A549 treated with Mapracorat at 1 μM for 4 hours (cell line): ENCODE measurements around the gene MRPL39. TPM values are rescaled to one million over a fixed set of nuclear protein-coding genes. Genes with fewer than 3 reads are reported as not detected.

Experiments used
- total RNA-seq: library from RNA; stranded (reverse); fragments of 200-300 nt; extraction: Qiagen RNA extraction; gene quantifications from 5 replicates; pipeline ENCODE4 v1.2.3, GENCODE V29; 2022

Gene MRPL39
- total RNA-seq, result 32.7 to 40.5 TPM (median 34.9 TPM) in 5 replicates

DNA sequence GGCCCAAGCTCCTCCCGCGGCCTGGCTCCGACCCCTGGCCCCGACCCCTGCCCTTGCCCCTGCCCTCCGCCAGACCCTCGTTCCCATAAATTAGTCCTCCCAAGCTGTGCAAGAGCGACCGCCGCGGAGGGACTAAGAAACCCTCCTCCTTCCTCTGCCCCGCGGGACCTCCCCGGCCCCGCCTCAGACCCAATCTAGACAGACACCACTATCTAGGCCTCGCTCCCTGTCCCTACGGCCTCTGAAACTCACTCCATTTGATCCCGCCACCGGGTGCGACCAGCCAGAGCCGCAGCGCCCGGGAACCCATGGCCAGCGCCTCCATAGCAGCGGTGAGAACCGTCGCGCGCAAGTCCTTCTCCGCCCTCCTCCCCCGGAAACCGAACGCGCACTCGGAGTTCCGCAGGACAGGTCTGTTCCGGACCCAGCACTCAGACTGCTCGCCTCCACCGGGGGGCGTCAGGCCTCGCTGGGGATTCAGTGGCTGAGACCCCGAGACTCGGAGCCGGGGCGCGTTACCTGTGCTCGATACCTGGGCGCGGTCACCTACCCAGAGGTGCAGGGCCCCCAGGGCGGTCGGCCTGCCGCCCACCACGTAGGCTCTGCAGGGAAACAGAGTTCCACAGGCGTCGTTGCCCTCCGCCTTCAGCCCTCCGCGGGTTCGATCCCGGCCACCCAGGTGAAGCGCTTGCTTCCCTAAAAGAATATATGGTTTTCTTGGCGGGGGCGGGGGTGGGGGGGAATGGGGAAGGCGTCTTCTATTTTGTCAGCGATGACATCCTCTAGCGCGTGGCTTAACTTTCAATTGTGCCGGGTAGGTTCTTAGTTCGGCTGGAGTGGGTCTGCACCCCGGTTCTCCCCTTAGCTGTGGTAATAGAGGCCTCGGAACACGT, at the start of gene MRPL39:
MRPL39 (minus strand) TSS at position 331 of the 893 bp plus-strand sequence; CDS start at position 325, 6 bp downstream.

DNA sequence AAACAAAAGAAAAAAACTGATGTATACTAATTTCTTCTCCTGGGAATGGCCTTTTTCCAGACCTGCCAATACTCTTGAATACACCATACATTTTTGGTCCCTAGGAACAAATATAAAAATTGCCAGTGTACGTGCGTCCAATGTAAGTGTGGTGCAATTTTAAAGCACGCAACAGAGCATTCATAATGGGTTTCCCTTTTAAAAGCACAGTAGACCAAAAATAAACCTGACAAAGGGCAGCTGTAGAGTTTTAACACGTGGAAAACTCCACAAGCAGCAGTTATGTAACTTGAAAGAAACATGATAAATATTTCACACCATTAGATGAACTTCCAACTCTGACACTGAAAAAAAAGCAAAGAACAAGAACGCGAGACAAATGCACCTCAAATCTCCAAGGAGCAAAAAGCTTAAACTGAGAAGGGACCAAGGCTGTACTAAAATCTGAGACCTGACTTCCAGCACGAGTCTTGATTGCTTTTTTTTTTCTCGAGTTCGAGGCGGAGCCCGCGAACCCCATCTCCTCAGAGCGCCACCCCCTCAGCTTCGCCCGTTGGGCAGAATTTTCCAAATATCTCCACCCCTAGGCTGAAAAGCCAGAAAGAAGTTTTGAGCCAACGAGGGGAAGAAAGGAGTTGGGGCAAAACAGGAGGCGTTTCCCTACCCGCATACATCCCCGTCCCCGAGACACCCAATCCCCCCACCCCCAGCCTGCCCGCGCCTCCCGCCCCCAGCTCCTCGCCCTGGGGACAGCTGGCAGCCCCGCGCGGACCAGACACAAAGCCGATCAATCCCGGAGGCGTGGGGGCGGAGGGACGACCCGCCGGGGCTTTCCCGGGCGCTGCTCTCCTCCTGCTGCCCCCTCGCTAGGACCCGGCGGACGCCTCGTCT, 31.6 kb upstream of the MRPL39 start, which contains the start of gene JAM2:
JAM2 (plus strand) TSS at position 599 of the 891 bp plus-strand sequence. CDS start 564 bp downstream, outside the sequence.

Other genes starting within 250 kb of the MRPL39 start
- gene JAM2, start 31.8 kb upstream of the MRPL39 start, total RNA-seq, result not detected in 5 replicates
- gene ATP5PF, start 127.4 kb upstream of the MRPL39 start, total RNA-seq, result 208 to 252 TPM (median 213 TPM) in 5 replicates
- gene GABPA, start 127.5 kb upstream of the MRPL39 start, total RNA-seq, result 5.0 to 7.3 TPM (median 6.4 TPM) in 5 replicates